ENCODE results near the gene ZNF783.

ZNF783 gene

DNA sequence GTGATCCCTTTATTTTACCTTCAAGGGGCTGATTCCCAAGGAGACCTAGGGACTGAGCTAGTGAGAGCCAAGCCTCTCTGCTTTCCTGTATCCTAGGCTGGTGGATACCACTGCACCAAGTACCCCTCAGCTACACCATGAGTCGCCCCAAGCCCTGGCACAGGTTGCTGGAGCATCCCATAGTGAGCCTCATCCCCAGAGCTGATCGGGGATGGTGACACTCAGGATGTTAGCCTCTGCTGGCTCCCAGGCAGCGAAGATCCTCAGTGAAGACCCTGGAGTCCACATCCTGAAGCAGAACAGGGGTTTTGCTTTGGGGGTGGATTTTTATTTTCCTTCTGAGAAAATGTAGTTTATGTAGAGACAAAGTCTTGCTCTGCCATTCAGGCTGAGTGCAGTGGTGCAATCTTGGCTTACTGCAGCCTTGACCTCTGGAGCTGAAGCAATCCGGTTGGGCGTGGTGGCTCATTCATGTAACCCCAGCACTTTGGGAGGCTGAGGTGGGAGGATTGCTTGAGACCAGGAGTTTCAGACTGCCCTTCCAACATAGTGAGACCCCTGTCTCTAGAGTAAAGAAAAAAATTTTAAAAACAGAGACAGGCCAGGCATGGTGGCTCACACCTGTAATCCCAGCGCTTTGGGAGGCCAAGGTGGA is 35.0 kb upstream of the ZNF783 start:
- WGBS (ENCODE audit: extremely low coverage, insufficient coverage, insufficient read length): no CpG with 5 or more reads among the region's 6 CpGs
- H3K4me3 ChIP-seq (ENCODE audit: low read depth, low read length): no peak overlapping the region
- no peak overlapping the region for H3K14ac ChIP-seq (ENCODE audit: low read length)
- no peaks in the 10 kb centered on the region for H3K9me3 ChIP-seq (ENCODE audit: insufficient read depth, low read depth, low read length)
- H3K27me3 ChIP-seq (ENCODE audit: insufficient read depth, low read length): no peaks in the 10 kb centered on the region
- H2BK120ac ChIP-seq (ENCODE audit: insufficient read depth, low read length, poor library complexity): no peak overlapping the region
- H4K8ac ChIP-seq (ENCODE audit: low read depth, low read length): no peak overlapping the region
- no peak overlapping the region for H2AK5ac ChIP-seq (ENCODE audit: low read length)
- no peak overlapping the region for H3K18ac ChIP-seq (ENCODE audit: low read length)
- H3K4ac ChIP-seq (ENCODE audit: low read depth, low read length): no peak overlapping the region
- H4K12ac ChIP-seq (ENCODE audit: low read depth, low read length): no peak overlapping the region
- DNase-seq: no peak
- no peak overlapping the region for H3K4me2 ChIP-seq (ENCODE audit: low read length)
- no peaks in the 10 kb centered on the region for H3K4me1 ChIP-seq (ENCODE audit: control insufficient read depth in 1 of 2, insufficient read depth in 2 of 2, low read length in 2 of 2)
- no peak overlapping the region for H3K23ac ChIP-seq (ENCODE audit: low read length)
- no peak overlapping the region for H2AFZ ChIP-seq (ENCODE audit: insufficient read depth, low read length, poor library complexity)
- H3K9ac ChIP-seq (ENCODE audit: low read length): no peak overlapping the region
- H4K91ac ChIP-seq (ENCODE audit: low read depth, low read length): no peak overlapping the region
- H2BK12ac ChIP-seq (ENCODE audit: low read length): no peak overlapping the region
- H2BK5ac ChIP-seq (ENCODE audit: low read depth, low read length, poor library complexity): no peak overlapping the region
- H3K27ac ChIP-seq (ENCODE audit: low read depth, low read length): no peak overlapping the region
- no peaks in the 10 kb centered on the region for H3K79me2 ChIP-seq (ENCODE audit: control insufficient read depth, insufficient read depth, low read length, poor library complexity)
- peaks cover 14 to 26% of the 10 kb centered on the region in 2 experiments for H3K36me3 ChIP-seq (ENCODE audit: control insufficient read depth in 1 of 2, insufficient read depth in 2 of 2, low read length in 2 of 2)
- H3K79me1 ChIP-seq (ENCODE audit: low read length): no peaks in the 10 kb centered on the region

GRCh38 chr7:149228831-149229471 is 33.0 kb upstream of the ZNF783 start:
- no peak overlapping the region for H4K91ac ChIP-seq (ENCODE audit: low read depth, low read length)
- no peak overlapping the region for H2BK120ac ChIP-seq (ENCODE audit: insufficient read depth, low read length, poor library complexity)
- peaks cover under 1% of the 10 kb centered on the region for H3K9me3 ChIP-seq (ENCODE audit: insufficient read depth, low read depth, low read length)

DNA sequence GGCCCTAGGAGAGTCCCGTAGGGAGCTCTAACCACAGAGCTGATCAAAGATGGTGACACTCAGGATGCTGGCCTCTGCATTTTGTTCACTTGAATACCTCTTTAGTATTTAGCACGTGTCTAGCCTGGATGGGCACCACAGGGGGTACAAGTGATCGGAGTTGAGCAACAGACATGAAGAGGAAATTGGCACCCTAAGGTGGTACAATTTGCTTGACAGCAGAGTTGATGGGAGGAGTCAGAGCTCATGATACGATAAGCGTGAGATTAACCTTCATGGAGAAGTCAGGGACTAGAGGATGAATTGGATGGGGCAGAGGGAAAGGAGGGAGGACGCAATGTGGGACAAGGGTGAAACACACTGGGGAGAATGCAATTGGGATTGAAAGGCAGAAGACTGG is 32.5 kb upstream of the ZNF783 start:
- Histone ChIP-seq H3K23ac (ENCODE audit: low read length) (no peak overlapping the region), H2AK5ac (ENCODE audit: low read length) (no peak overlapping the region), H4K91ac (ENCODE audit: low read depth, low read length) (no peak overlapping the region), H3K27ac (ENCODE audit: low read depth, low read length) (no peak overlapping the region), H3K4me3 (ENCODE audit: low read depth, low read length) (no peak overlapping the region), H3K27me3 (ENCODE audit: insufficient read depth, low read length) (no peaks in the 10 kb centered on the region), H3K4me1 (ENCODE audit: control insufficient read depth in 1 of 2, insufficient read depth in 2 of 2, low read length in 2 of 2) (peaks cover 0 to 3% of the 10 kb centered on the region in 2 experiments), H3K4me2 (ENCODE audit: low read length) (no peak overlapping the region), H2BK12ac (ENCODE audit: low read length) (no peak overlapping the region), H2BK5ac (ENCODE audit: low read depth, low read length, poor library complexity) (no peak overlapping the region), H4K12ac (ENCODE audit: low read depth, low read length) (no peak overlapping the region), H2BK120ac (ENCODE audit: insufficient read depth, low read length, poor library complexity) (no peak overlapping the region), H3K14ac (ENCODE audit: low read length) (no peak overlapping the region), H3K36me3 (ENCODE audit: control insufficient read depth in 1 of 2, insufficient read depth in 2 of 2, low read length in 2 of 2) (peaks cover 8 to 13% of the 10 kb centered on the region in 2 experiments), H3K4ac (ENCODE audit: low read depth, low read length) (no peak overlapping the region), H3K79me1 (ENCODE audit: low read length) (peaks cover 3% of the 10 kb centered on the region), H3K9me3 (ENCODE audit: insufficient read depth, low read depth, low read length) (peaks cover 3% of the 10 kb centered on the region), H3K18ac (ENCODE audit: low read length) (no peak overlapping the region), H3K9ac (ENCODE audit: low read length) (no peak overlapping the region), H4K8ac (ENCODE audit: low read depth, low read length) (no peak overlapping the region), H3K79me2 (ENCODE audit: control insufficient read depth, insufficient read depth, low read length, poor library complexity) (no peaks in the 10 kb centered on the region), H2AFZ (ENCODE audit: insufficient read depth, low read length, poor library complexity) (no peak overlapping the region)
- DNase-seq: no peak
- WGBS (ENCODE audit: extremely low coverage, insufficient coverage, insufficient read length): no CpG with 5 or more reads among the region's 6 CpGs

More at GRCh38 chr7:149228831-149229471, 33.0 kb upstream of the ZNF783 start:
- no peak overlapping the region for H3K23ac ChIP-seq (ENCODE audit: low read length)
- no CpG with 5 or more reads among the region's 7 CpGs for WGBS (ENCODE audit: extremely low coverage, insufficient coverage, insufficient read length)
- no peaks in the 10 kb centered on the region for H3K79me2 ChIP-seq (ENCODE audit: control insufficient read depth, insufficient read depth, low read length, poor library complexity)
- H2BK12ac ChIP-seq (ENCODE audit: low read length): no peak overlapping the region
- H3K36me3 ChIP-seq (ENCODE audit: control insufficient read depth in 1 of 2, insufficient read depth in 2 of 2, low read length in 2 of 2): peaks cover 14 to 19% of the 10 kb centered on the region in 2 experiments
- H3K4ac ChIP-seq (ENCODE audit: low read depth, low read length): no peak overlapping the region
- H3K27me3 ChIP-seq (ENCODE audit: insufficient read depth, low read length): no peaks in the 10 kb centered on the region
- H3K79me1 ChIP-seq (ENCODE audit: low read length): peaks cover 3% of the 10 kb centered on the region
- H3K4me1 ChIP-seq (ENCODE audit: control insufficient read depth in 1 of 2, insufficient read depth in 2 of 2, low read length in 2 of 2): peaks cover 0 to 3% of the 10 kb centered on the region in 2 experiments
- peak in 1 of 2 donors; percentile 29 for DNase-seq
- H2BK5ac ChIP-seq (ENCODE audit: low read depth, low read length, poor library complexity): no peak overlapping the region
- H3K18ac ChIP-seq (ENCODE audit: low read length): no peak overlapping the region
- no peak overlapping the region for H2AFZ ChIP-seq (ENCODE audit: insufficient read depth, low read length, poor library complexity)
- H4K8ac ChIP-seq (ENCODE audit: low read depth, low read length): no peak overlapping the region
- no peak overlapping the region for H3K4me3 ChIP-seq (ENCODE audit: low read depth, low read length)
- no peak overlapping the region for H2AK5ac ChIP-seq (ENCODE audit: low read length)
- no peak overlapping the region for H4K12ac ChIP-seq (ENCODE audit: low read depth, low read length)
- H3K4me2 ChIP-seq (ENCODE audit: low read length): no peak overlapping the region
- H3K14ac ChIP-seq (ENCODE audit: low read length): no peak overlapping the region
- no peak overlapping the region for H3K9ac ChIP-seq (ENCODE audit: low read length)
- no peak overlapping the region for H3K27ac ChIP-seq (ENCODE audit: low read depth, low read length)

GRCh38 chr7:149232362-149232761 is 29.6 kb upstream of the ZNF783 start:
- Histone ChIP-seq H4K12ac (ENCODE audit: low read depth, low read length) (no peak overlapping the region), H2BK5ac (ENCODE audit: low read depth, low read length, poor library complexity) (no peak overlapping the region), H3K4me2 (ENCODE audit: low read length) (no peak overlapping the region), H3K9ac (ENCODE audit: low read length) (no peak overlapping the region), H3K27ac (ENCODE audit: low read depth, low read length) (no peak overlapping the region), H3K23ac (ENCODE audit: low read length) (no peak overlapping the region), H3K79me1 (ENCODE audit: low read length) (peaks cover 3% of the 10 kb centered on the region), H2AK5ac (ENCODE audit: low read length) (no peak overlapping the region), H3K4me1 (ENCODE audit: control insufficient read depth in 1 of 2, insufficient read depth in 2 of 2, low read length in 2 of 2) (peaks cover 0 to 3% of the 10 kb centered on the region in 2 experiments), H3K79me2 (ENCODE audit: control insufficient read depth, insufficient read depth, low read length, poor library complexity) (no peaks in the 10 kb centered on the region), H2BK12ac (ENCODE audit: low read length) (no peak overlapping the region), H2AFZ (ENCODE audit: insufficient read depth, low read length, poor library complexity) (no peak overlapping the region), H3K18ac (ENCODE audit: low read length) (no peak overlapping the region), H3K36me3 (ENCODE audit: control insufficient read depth in 1 of 2, insufficient read depth in 2 of 2, low read length in 2 of 2) (no peaks in the 10 kb centered on the region), H3K4ac (ENCODE audit: low read depth, low read length) (no peak overlapping the region), H3K4me3 (ENCODE audit: low read depth, low read length) (no peak overlapping the region), H3K9me3 (ENCODE audit: insufficient read depth, low read depth, low read length) (peaks cover 3% of the 10 kb centered on the region), H3K27me3 (ENCODE audit: insufficient read depth, low read length) (no peaks in the 10 kb centered on the region), H4K8ac (ENCODE audit: low read depth, low read length) (no peak overlapping the region), H3K14ac (ENCODE audit: low read length) (no peak overlapping the region), H4K91ac (ENCODE audit: low read depth, low read length) (no peak overlapping the region), H2BK120ac (ENCODE audit: insufficient read depth, low read length, poor library complexity) (no peak overlapping the region)
- DNase-seq: peak in 1 of 2 donors; percentile 40
- no CpG with 5 or more reads among the region's 2 CpGs for WGBS (ENCODE audit: extremely low coverage, insufficient coverage, insufficient read length)

Measured in trophoblast cell (in vitro differentiated cells and primary cell).